ENCODE measurements around the gene MTHFD1L. TPM values are rescaled to one million over a fixed set of nuclear protein-coding genes. Genes with fewer than 3 reads are reported as not detected.

The MTHFD1L gene
- total and polyA plus RNA-seq, 11 donors = 1.1 to 13.2 (median 4.2) TPM

- intact Hi-C loops (cut with DNase I) = loop anchor here in 1 of 10 donors (2.0 kb wide), 1 partner anchor 19 kb away; no protein-coding TSS in a partner anchor
- H3K27ac ChIP-seq = peak overlapping the region in 3 of 12 donors; percentile 2 to 46 (median 3)
- no peaks in the 10 kb centered on the region for H3K9me3 ChIP-seq
- peaks cover 3 to 38% (median 15%) of the 10 kb centered on the region in 12 donors for H3K4me1 ChIP-seq
- DNase-seq (no peak), ATAC-seq (no peak)
- H3K4me3 ChIP-seq = no peak overlapping the region
- TF ChIP-seq POLR2A (IDR thresholded peaks at IDR 0.05) = no peak
- TF ChIP-seq CTCF (IDR thresholded peaks at IDR 0.05) = no peak
- no peaks in the 10 kb centered on the region for H3K27me3 ChIP-seq
- 88 to 91% (median 89%) methylated on average over 12 of the region's 12 CpGs for WGBS, 4 donors
- no peaks in the 10 kb centered on the region for H3K36me3 ChIP-seq
Observed at GRCh38 chr6:151063842-151064647, 198.5 kb downstream of the MTHFD1L start.

- peak in 3 of 4 donors; percentile 54 to 78 (median 63) for ATAC-seq
- WGBS, 4 donors = 87 to 93% (median 89%) methylated on average over 10 of the region's 10 CpGs
- no peaks in the 10 kb centered on the region for H3K9me3 ChIP-seq
- no peaks in the 10 kb centered on the region for H3K27me3 ChIP-seq
- no peaks in the 10 kb centered on the region for H3K36me3 ChIP-seq
- peak in 2 of 5 donors; percentile 54 to 59 for DNase-seq
- peaks cover 3 to 43% (median 17%) of the 10 kb centered on the region in 12 donors for H3K4me1 ChIP-seq
- H3K4me3 ChIP-seq = no peak overlapping the region
- TF ChIP-seq POLR2A (IDR thresholded peaks at IDR 0.05) (no peak), CTCF (IDR thresholded peaks at IDR 0.05) (no peak)
- peak overlapping the region in 7 of 12 donors; percentile 3 to 47 (median 18) for H3K27ac ChIP-seq
- intact Hi-C loops (cut with DNase I) = no loop called here
Observed at GRCh38 chr6:151065027-151065815, 199.7 kb downstream of the MTHFD1L start.

GRCh38 chr6:151067684-151068596 lies 202.4 kb downstream of the MTHFD1L start:
- DNase-seq = peak in 4 of 5 donors; percentile 51 to 76 (median 66)
- intact Hi-C loops (cut with DNase I) = no loop called here
- WGBS, 4 donors = 39 to 54% (median 44%) methylated on average over 14 of the region's 14 CpGs

More at GRCh38 chr6:151067684-151068596, 202.4 kb downstream of the MTHFD1L start:
- TF ChIP-seq CTCF (IDR thresholded peaks at IDR 0.05) (no peak), POLR2A (IDR thresholded peaks at IDR 0.05) (no peak)
- Histone ChIP-seq H3K4me3 (no peak overlapping the region), H3K27me3 (no peaks in the 10 kb centered on the region), H3K36me3 (no peaks in the 10 kb centered on the region), H3K9me3 (no peaks in the 10 kb centered on the region), H3K4me1 (peaks cover 3 to 52% (median 19%) of the 10 kb centered on the region in 12 donors), H3K27ac (peak overlapping the region; percentile 41 to 85 (median 72))
- ATAC-seq = peak; percentile 61 to 72 (median 66)
